Adipocyte (in vitro differentiated cells): ENCODE measurements around the gene ST8SIA6.
A peak's percentile ranks its signal among the peaks of the same experiment; 100 is the strongest.

Experiments used
- DNase-seq: peaks from one replicate; pipeline ENCODE4 v3.0.0-alpha.2; 2015; ENCODE audit warnings: low read depth
- H3K27me3 ChIP-seq: replicated peaks from 2 replicates; pipeline ENCODE4 v1.7.0; 2013; ENCODE audit warnings: mild to moderate bottlenecking, low read length, moderate library complexity; ENCODE audit not compliant: control insufficient read depth, insufficient read depth
- H3K36me3 ChIP-seq: 2 replicates; pipeline ENCODE4 v1.7.0; 2013; ENCODE audit warnings: low read length, mild to moderate bottlenecking, moderate library complexity; ENCODE audit not compliant: control insufficient read depth, insufficient read depth, severe bottlenecking
- H3K4me1 ChIP-seq: 2 replicates; pipeline ENCODE4 v1.7.0; 2013; ENCODE audit warnings: mild to moderate bottlenecking, low read length, moderate library complexity; ENCODE audit not compliant: control insufficient read depth, insufficient read depth
- H3K4me3 ChIP-seq: 2 replicates; pipeline ENCODE4 v1.7.0; 2013; ENCODE audit warnings: mild to moderate bottlenecking, low read length, moderate library complexity
- H3K9ac ChIP-seq: 2 replicates; pipeline ENCODE4 v1.7.0; 2013; ENCODE audit warnings: mild to moderate bottlenecking, low read length, moderate library complexity
- H3K9me3 ChIP-seq: 2 replicates; pipeline ENCODE4 v1.7.0; 2013; ENCODE audit warnings: mild to moderate bottlenecking, low read length, moderate library complexity; ENCODE audit not compliant: control insufficient read depth

ST8SIA6 gene

DNA sequence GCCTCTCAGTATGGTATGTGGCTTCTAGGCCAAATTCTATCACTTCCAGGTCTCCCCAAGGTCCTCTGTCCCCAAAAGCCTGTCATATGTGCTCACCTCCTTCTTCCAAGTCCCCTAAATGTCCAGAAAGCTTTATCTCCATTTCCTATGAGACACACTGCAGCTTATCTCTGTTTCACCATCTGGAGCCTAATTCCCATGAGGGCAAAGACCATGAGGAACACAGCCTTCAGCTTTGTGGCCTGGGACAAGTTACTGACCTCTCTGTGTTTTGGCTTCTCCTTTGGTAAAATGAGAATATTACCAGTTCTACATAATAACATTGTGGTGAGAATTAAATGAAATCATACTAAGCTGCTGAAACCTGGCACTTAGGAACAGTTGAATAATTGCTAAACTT lies 19.2 kb downstream of the ST8SIA6 start:
- Histone ChIP-seq H3K27me3 (peaks cover 18% of the 10 kb centered on the region), H3K36me3 (no peaks in the 10 kb centered on the region), H3K9me3 (no peaks in the 10 kb centered on the region), H3K9ac (no peak overlapping the region), H3K4me1 (peaks cover 3% of the 10 kb centered on the region), H3K4me3 (no peak overlapping the region)
- DNase-seq: no peak

GRCh38 chr10:17432723-17433122 lies 21.7 kb downstream of the ST8SIA6 start:
- H3K4me1 ChIP-seq: no peaks in the 10 kb centered on the region
- H3K9me3 ChIP-seq: no peaks in the 10 kb centered on the region
- H3K36me3 ChIP-seq: no peaks in the 10 kb centered on the region
- peaks cover 31% of the 10 kb centered on the region for H3K27me3 ChIP-seq
- H3K4me3 ChIP-seq: no peak overlapping the region
- no peak for DNase-seq
- H3K9ac ChIP-seq: no peak overlapping the region

DNA sequence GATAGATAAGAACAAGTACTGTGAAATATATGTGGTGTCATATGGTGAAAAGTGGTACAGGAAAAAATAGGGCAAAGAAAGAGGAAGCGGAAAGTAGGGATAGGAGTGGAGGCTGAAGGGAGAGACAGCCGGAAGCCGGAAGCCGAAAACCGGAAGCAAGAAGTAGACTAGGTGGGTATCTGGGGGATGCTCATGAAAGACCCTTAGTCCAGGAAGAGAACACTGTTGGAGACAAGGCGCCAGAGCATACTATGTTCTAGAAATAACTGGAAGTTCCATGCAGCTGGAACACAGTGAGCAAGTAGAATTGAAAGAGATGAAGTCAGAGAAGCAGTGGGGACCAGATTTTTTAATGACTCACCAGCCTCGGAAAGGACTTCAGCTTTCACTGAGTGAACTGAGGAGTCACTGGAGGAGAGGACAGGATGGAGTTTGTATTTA lies 22.5 kb downstream of the ST8SIA6 start:
- no peak overlapping the region for H3K9ac ChIP-seq
- peak; percentile 46 for DNase-seq
- H3K4me1 ChIP-seq: no peaks in the 10 kb centered on the region
- H3K27me3 ChIP-seq: peaks cover 39% of the 10 kb centered on the region
- H3K9me3 ChIP-seq: no peaks in the 10 kb centered on the region
- H3K4me3 ChIP-seq: no peak overlapping the region
- no peaks in the 10 kb centered on the region for H3K36me3 ChIP-seq

DNA sequence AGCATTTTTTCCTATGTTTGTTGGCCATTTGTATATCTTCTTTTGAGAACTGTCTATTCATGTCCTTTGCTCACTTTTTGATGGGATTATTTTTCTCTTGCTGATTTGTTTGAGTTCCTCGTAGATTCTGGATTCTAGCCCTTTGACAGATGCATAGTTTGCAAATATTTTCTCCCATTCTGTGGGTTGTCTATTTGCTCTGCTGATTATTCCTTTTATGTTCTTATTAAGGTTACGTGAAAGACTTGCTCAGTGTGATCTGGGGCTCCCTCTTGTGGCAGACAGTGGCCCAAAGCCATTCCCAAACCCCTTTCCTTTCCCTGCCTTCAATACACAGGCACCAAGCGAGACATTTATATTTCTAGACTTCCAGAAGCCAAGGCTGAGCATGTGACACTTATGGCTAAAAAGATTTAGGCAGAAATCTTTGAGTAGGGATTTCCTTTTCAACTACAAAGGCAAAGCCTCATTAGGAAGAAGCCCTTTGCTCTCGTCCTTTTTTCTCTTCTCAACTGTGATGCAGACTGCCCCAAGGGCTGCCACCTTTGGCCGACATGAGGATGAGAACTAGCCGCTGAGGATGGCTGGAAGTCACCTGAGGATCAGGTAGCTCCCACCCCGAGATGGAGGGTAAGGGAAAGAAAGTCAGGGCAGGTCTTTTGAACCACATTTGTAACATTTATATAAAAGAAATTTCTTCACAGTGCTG lies 23.6 kb downstream of the ST8SIA6 start:
- Histone ChIP-seq H3K36me3 (no peaks in the 10 kb centered on the region), H3K27me3 (peaks cover 41% of the 10 kb centered on the region), H3K9me3 (no peaks in the 10 kb centered on the region), H3K4me1 (no peaks in the 10 kb centered on the region), H3K4me3 (no peak overlapping the region), H3K9ac (no peak overlapping the region)
- DNase-seq: peak; percentile 90

DNA sequence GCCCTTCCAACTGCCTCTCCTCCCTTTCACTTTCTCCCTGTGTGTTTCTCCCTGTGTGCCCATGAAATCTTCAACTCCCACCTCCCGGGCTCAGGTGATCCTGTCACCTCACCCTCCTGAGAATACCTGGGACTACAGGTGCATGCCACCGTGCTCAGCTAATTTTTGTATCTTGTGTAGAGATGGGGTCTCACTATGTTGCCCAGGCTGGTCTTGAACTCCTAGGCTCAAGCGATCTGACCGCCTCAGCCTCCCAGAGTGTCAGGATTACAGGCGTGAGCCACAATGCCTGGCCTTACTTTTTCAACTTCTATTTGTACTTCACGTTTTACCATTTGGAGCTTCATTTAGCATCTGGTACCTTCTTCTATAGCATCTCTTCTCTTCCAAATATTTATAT lies 24.9 kb downstream of the ST8SIA6 start:
- DNase-seq: no peak
- Histone ChIP-seq H3K27me3 (peaks cover 36% of the 10 kb centered on the region), H3K4me3 (no peak overlapping the region), H3K36me3 (no peaks in the 10 kb centered on the region), H3K4me1 (no peaks in the 10 kb centered on the region), H3K9ac (no peak overlapping the region), H3K9me3 (no peaks in the 10 kb centered on the region)

- Histone ChIP-seq H3K36me3 (no peaks in the 10 kb centered on the region), H3K9me3 (no peaks in the 10 kb centered on the region), H3K9ac (no peak overlapping the region), H3K4me3 (no peak overlapping the region), H3K4me1 (no peaks in the 10 kb centered on the region), H3K27me3 (peaks cover 29% of the 10 kb centered on the region)
- no peak for DNase-seq
These were observed 25.9 kb downstream of the ST8SIA6 start for GRCh38 chr10:17428351-17429097.

- no peak overlapping the region for H3K4me3 ChIP-seq
- H3K9ac ChIP-seq: no peak overlapping the region
- H3K4me1 ChIP-seq: no peaks in the 10 kb centered on the region
- no peaks in the 10 kb centered on the region for H3K36me3 ChIP-seq
- DNase-seq: no peak
- H3K9me3 ChIP-seq: no peaks in the 10 kb centered on the region
- H3K27me3 ChIP-seq: peaks cover 29% of the 10 kb centered on the region
These were observed 26.6 kb downstream of the ST8SIA6 start for GRCh38 chr10:17427666-17428350.

DNA sequence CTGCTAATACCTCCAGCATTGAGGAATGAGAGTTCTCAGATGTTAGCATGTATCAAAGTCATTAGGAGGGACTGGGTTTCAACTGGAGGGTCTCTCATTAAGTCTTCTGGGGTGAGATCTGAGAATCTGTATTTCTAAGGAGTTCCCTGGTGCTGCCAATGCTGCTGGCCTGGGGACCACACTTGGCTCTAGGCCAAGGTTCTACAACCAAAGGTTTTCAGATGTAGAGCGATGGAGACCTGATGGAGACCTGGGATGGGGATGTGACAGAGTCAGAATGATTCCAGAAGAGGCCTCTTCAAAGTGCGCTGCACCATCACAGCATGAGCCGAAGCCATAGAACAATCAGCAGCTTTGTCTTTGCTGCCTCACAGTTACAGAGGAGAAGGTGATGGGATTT lies 27.2 kb downstream of the ST8SIA6 start:
- no peak overlapping the region for H3K9ac ChIP-seq
- no peaks in the 10 kb centered on the region for H3K9me3 ChIP-seq
- peaks cover 29% of the 10 kb centered on the region for H3K27me3 ChIP-seq
- H3K4me3 ChIP-seq: no peak overlapping the region
- H3K36me3 ChIP-seq: no peaks in the 10 kb centered on the region
- no peak for DNase-seq
- H3K4me1 ChIP-seq: no peaks in the 10 kb centered on the region

GRCh38 chr10:17426263-17426750 lies 28.1 kb downstream of the ST8SIA6 start:
- Histone ChIP-seq H3K36me3 (no peaks in the 10 kb centered on the region), H3K4me3 (no peak overlapping the region), H3K9me3 (no peaks in the 10 kb centered on the region), H3K4me1 (no peaks in the 10 kb centered on the region), H3K27me3 (peaks cover 29% of the 10 kb centered on the region), H3K9ac (no peak overlapping the region)
- DNase-seq: no peak

GRCh38 chr10:17425584-17426262 lies 28.7 kb downstream of the ST8SIA6 start:
- DNase-seq: no peak
- Histone ChIP-seq H3K9me3 (no peaks in the 10 kb centered on the region), H3K9ac (no peak overlapping the region), H3K36me3 (no peaks in the 10 kb centered on the region), H3K27me3 (peaks cover 33% of the 10 kb centered on the region), H3K4me1 (no peaks in the 10 kb centered on the region), H3K4me3 (no peak overlapping the region)
